Activated T-cell treated with anti-CD3 and anti-CD28 coated beads for 48 hours (primary cell): ENCODE data around the gene SLC43A2.
"Not testable (repeated sequence)": the region's sequence is repeated elsewhere in the genome, so short reads cannot be mapped to it uniquely, and the experiment has no call there.

ENCODE experiments used
- DNase-seq: peaks from one replicate; pipeline ENCODE4 v3.0.0-alpha.2; 2020; ENCODE audit warnings: low read depth

SLC43A2 gene

DNA sequence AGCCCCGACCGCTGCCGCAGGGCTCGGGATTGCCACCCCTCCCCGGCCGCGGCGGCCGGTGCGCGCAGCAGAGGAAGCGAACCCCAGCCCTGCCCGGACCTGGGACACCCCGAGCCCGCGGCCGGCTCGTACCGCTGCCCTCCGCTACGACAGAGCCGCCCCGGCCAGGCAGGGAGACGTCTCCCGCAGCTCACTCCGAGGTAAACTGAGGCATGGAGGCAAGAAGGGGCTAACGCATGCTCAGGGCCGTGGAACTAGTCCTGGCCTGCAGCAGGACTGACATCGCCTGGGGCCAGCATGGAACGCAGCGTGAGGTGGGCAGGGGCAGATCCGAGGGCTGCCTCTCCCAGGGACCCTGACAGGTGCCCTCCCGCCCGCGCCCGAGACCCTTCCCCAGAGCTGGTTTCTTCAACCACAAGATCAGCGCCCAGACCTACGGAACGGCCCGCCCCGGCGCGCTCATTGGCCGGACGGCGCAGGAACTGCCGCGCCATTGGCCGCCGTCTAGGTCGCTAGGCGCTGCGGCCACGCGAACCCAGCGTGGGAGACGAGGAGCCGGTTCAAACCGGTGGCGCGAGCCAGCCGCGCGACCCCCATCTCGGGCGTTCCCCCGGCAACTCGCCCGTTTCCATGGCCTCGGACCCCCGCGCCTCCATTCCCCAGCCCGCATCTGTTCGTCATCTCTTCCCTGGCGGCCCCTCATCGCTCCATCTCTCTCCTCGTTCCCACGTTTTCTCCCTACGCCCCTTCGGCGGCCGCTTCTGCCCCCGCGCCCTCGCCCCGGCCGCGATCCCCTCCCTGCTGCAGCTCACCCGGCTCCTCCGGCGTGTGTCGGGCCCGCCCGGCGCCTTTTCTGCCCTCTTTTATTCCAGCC is at the start of gene SLC43A2:
SLC43A2 (minus strand) TSS at position 853 of the 874 bp plus-strand sequence. CDS start 960 bp downstream, outside the sequence.
- DNase-seq = peak; percentile 77

DNA sequence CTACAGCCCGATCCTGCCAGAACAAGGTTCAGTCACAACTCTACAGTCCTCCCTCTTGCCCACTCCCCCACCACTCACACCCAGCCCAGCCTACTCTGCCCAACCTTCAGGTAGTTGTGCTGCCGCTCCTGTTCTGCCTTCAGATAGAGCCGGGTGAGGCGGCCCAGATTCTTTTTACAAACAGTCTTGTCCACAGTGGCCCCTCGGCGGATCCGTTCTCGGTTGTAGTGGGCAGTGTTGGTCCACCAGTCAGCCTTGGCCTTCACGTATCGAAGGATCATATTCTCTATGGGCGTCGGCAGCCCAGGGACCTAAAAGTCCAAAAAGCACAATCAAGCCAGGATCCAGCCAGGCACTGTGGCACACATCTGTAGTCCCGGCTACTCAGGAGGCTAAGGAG is 47.8 kb upstream of the SLC43A2 start:
- DNase-seq = no peak

DNA sequence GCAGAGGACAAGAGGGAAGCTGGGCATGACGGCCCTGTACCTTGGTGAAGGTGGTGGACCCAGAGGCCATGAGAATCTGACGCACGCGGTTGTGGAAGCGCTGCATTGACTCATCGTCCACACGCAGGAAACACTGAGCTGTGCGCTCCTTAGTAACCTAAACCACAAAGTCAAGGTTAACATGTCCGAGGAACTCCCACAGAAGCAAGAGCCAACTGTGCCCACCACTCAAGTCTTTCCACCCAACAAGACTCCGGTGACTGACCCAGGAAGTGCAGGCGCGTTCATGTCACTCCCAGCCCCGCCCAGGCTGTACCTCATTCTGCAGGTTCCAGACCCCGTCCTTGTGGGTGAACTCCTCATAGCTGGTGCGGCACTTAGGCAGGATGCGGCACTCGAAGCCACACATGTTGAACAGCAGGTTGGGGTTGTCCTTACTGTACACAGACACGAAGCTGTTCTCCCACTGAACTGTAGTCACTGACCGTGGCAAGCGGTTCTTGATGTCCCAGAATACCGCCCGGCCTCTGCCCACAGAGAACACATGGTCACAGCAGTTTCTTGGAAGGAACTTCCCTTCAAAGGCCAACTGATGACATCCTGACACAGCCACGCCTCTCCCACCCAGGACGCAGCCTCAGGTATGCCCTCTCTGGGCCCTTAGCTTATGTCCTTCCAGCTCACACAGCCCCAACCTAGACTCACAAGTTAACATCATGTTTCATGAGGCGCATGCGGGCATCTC is 44.6 kb upstream of the SLC43A2 start:
- DNase-seq = no peak

DNA sequence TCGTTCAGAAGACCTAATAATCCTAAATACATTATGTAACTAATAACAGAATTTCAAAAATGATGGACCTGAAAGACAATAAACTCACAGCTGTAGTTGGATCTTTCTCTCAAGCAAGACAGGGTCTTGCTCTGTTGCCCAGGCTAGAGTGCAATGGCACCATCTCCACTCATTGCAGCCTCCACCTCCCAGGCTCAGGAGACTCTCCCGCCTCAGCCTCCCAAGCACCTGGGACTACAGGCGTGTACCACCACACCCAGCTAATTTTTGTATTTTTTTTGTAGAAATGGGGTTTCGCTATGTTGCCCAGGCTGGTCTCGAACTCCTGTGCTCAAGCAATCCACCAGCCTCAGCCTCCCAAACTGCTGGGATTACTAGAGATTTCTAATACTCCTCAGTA is 35.3 kb upstream of the SLC43A2 start:
- DNase-seq = not testable (repeated sequence)

DNA sequence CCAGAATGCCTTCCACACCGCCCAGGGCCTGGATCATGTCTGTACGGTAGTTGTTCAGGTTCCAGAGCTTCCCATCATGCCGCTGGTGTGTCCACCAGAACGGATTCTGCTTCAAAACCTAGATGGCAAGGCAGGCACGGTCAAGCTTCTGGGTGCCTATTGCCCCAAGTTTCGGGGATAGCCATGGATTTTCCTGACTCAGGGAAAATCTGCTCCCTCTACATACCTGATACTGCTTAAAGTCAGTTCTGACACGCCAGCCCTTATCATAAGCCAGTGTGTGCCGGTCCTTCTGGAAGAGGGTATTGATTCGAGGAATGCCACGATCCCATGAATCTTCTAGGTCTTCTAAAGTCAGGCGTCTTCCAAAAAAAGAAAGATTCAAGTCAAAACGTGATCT is 32.4 kb upstream of the SLC43A2 start:
- no peak for DNase-seq

DNA sequence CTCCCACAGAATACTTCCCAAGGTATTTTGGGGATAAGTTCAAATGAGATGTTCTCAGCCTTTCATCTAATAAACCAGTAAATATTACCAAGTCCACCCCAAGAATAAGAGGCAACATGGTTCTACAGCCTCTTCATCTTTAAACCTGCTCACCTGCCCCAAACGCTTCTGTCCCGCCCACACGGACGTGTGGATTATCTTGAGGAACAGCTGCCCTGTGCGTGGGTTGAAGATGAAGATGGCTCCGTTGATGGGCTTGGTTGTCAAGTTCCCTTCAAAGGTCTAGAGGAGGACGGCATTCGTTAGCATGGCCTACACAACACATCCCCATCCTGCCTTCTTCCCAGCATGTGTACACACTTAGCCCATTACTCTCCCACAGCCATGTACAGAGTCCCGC is 29.5 kb upstream of the SLC43A2 start:
- no peak for DNase-seq

DNA sequence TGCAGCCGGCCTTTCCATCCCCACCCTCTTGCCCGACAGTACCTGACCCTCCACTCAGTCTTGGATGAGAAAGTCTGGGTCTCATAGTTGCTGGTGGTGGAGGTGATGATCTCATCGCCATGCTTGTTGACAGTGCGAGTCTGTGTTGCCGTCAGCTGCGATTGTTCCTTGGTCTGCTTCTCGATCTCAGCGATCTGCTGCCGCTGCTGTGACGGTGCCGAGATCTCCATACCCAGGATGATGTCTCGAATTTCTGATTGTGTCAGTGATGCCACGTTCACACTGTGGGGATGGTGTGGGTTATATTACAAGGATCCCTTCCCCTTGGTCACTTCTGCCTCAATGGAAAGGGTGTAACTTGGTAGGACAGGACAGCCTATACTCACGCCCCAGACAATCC is 25.1 kb upstream of the SLC43A2 start:
- DNase-seq = no peak

DNA sequence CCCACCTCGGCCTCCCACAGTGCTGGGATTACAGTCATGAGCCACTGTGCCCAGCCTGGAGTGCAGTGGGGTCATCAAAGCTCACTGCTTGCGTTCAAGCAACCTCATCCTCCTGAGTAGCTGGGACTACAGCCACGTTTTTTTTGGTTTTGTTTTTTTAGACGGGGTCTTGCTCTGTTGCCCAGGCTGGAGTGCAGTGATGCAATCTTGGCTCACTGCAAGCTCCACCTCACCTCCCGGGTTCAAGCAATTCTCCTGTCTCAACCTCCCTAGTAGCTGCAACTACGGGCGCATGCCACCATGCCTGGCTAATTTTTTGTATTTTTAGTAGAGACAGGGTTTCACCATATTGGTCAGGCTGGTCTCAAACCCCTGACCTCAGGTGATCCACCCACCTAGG is 24.2 kb upstream of the SLC43A2 start:
- DNase-seq = not testable (repeated sequence)

DNA sequence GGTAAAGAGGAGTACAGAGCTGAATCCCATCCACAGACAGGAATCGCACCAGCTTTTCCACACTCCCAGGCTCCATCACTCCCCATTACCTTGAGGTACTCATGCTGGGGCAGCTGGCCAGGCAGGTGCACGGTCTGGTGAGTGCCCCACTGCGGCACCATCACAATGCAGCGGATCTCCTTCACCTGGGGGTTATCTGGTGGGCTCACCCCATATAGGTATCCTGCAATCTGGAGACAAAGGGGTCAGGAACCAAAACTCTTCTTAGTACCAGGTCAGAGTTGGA is 22.9 kb upstream of the SLC43A2 start:
- DNase-seq = no peak

DNA sequence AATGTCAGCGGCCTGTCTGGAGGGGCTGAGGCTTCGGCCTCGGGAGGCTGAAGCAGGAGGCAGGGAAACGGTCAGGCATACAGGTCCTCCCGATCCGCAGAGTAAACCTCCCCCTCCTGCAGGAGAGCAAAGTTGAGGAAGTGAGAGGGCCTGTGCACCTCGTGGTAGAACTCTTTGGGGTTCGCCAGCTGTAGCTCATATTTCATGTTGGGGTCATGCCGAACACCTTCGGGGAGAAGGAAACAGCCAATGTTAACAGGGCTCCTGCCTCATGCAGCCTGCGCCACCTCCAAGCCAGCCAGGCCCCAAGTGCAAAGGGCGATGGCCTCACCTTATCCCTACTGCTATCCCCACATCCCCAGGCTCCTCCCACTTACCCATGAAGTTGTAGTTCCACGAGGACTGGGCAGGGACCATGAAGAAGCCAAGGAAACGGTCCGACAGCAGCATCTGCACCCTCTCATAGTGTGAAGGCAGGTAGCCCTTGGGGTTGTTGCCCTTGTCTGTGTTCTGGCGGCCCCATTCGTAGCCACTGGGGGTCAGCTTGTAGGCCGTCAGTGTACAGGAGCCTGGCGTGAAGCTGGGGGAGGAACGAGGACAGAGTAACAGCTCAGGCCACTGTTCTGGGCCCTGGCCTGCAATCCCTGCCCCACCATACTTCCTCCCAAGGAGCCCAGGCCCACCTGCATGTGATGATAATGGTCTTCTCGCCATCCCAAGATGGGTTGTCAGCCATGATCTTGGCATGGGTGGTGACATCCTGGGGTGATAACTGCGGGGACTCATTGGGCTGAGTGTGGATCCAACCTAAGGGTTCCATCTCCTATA is 22.3 kb upstream of the SLC43A2 start:
- no peak for DNase-seq

DNA sequence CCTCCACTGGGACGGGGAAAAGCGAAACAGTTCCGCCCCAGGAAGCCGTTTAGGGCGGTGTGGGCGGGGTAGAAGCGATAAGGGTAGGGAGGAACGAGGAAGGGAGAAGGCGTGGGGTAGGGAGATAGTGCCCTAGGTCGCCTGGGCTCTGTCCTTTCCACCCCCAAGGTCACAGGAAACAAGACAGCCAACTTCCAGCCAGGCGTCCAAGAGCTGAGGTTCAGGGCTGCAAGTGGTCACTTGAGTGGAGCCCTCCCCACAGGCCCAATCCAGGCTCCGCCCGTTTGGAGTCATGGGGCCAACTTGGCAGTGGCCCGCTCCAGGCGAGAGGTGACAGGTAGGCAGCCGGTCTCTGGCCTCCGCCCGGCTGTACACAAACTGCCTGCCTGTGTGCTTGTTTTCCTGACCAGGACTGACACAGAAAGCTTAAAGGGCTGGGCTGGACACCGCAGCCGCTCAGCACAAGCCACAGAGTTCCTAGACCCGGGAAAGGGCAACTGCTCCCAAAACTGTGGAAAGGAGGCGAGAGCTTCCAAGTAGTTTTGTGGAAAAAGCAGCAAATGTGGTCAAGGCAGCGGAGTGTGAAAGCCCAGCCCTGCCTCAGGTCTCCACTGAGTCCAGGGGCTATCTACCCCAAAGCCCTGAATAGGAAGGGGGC is 21.3 kb upstream of the SLC43A2 start, which contains the start of gene RILP:
RILP (minus strand) TSS at position 23 of the 658 bp plus-strand sequence. CDS start 62 bp downstream, outside the sequence.
- no peak for DNase-seq

DNA sequence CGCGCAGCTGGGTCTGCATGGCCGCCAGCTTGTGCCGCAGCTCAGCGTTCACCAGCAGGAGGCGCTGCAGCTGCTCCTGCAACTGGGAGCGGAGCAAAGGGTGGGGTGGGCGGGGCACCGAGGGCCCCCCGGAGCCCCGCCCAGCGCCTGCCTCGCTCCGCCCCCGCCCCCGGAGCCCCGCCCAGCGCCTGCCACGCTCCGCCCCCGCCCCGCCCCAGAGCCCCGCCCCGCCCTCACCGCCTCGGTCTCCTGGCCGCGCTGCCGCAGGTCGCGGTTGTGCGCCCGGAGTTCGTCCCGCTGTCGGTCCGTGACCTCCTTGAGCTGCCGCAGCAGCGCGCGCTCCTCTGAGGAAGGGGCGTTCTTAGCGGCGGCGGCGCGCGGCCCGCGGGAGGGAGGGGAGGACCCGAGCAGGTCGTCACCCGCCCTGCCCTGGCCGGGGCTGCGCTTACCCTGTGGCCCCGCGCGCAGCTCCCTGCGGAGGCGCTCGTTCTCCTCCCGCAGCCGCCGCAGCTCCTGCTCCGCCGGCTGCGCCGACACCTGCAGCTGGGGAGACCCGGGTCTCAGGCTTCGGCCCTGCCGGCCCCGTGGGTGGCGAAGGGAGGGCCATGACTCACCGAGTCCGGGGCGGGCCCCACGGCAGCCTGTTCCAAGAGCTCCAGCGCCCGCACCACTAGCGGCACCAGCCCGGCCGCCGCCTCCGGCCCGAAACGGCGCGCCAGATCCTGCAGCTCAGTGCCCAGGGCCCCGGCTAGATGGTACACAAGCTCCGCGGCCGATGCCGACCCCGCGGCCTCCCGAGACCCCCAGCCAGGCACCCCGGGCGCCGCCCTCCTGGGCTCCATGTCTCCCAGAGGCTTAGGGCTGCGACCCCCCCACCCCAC is 20.6 kb upstream of the SLC43A2 start:
- peak; percentile 94 for DNase-seq

DNA sequence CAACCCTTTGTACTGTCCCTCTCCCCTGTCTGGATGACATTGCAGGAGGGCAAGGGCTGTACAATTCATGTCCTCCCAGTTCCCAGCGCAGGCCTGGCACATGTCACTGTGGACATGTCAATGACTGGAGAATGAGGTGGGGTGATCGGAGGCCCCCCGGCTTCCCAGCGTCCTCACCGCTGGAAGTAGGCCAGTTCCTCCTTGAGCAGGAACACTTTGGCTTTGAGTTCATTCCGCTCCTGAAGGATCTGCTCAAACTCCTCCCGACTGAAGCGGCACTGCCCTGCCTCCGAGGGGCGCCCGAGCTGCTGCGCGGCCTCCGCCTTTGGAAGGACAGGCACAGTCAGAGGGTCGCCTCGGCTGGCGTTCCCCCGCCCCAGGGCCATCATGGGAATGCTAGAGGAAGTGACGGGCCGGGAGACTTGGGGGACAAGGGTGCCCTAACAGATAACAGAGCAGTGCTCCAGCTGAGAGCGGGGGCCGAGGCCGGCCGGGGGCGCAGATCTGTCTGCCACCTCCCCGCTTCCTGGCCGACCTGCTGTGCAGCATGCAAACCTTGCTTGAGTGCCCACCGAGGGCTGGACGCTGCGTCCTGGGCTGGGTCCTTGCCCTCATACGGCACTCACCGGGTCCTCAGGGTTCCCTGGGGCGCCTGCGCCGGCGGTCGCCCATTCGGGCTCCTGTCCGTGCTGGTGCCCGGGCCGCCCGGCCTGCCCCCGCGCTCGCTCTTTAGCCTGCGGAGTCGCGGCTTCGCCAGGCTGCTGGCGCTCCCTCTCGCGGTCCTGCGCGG is 19.7 kb upstream of the SLC43A2 start:
- DNase-seq = no peak

DNA sequence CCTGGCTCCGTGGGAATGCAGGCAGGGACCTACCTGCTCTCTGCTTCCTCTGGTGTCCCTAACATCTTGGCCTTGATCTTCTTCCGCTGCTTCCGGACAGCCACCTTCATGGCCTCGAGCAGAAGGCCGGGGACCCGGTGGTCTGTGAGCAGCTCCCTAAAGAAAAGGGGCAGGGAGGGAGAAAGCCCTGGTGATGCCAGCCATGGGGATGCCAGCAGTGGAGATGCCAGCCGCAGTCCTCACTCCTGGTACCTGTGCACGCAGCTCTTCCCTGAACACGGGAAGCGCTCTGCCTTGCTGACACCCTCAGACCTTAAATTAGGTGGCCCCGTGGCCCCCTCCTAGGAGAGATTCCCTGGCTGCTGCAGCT is 19.2 kb upstream of the SLC43A2 start:
- DNase-seq = no peak

DNA sequence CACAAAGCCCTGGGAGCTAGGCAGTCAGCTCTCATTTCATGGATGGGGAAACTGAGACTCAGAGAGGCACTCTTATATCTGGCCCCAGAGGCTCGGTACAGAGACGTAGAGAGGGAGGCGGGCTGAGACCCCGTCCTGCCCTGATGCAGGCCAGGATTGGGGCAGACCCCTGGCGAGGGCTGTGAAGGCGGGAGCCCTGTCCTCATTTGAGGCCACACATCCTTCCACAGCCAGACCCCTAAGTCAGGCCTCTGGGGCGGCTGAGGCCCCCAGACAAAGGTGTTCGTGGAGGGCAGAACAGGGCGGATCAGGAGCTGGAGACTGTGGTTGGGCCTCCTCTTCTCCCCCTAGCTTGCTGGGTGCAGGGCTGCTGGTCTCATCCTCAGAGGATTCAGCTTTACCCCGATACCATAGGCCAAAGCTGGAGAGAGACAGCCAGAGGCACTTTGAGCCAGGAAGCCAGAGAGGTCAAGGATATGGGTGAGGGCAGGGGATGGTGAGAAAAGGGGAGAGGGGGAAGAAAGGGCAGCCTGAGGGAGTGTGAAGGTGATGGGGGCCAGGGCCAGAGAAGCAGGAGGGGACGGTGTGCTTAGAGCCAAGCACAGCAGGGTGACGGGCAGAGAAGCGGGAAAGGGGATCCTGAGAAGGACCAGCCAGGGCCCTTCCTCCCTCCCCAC is 17.7 kb upstream of the SLC43A2 start:
- no peak for DNase-seq

DNA sequence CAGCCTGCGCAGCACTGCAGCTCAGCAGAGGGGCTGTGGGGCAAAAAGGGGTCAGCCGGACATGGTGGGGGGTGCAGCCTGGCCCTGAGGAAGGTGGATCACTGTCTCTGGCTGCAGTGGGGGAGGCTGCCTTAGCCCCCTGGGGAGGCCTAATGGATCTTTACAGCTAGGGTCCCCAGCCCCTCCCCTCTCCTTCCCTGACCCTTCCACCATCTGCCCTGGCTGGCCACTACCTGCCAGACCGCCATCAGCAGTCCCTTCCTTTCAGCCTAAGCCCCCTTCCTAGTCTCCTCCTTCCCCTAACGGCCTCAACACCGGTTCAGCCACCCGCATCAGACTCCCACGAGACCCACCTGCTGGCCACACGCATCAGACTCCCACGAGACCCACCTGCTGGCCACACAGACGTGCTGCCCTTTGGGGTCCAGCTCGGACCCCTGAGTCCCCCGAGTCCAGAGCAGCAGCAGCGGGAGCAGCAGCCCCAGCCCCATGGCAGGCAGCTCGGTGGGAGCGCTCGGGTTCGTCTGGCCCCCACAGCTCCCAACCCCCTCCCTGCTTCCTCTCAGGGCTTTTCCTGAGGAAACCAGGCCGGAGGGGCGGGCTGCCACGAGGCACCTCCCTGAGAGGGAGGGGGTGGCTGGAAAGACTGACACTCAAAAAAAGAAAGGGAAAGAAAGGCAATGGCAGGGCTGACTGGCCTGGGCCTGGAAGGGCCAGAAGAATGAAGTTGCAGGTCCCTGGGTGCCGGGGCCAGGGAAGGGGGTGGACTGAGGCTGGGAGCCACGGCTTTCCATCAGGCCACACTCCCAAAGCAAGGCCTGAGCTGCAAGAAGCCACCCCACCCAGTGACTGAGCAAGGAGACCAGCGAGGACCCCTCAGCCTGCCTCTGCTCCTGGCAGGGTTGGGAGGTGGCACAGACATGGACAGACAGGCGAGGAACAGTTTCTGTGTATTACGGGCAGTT is 16.9 kb upstream of the SLC43A2 start, which contains the start of gene SCARF1:
SCARF1 (minus strand) TSS at position 526 of the 965 bp plus-strand sequence; CDS start at position 491, 35 bp downstream.
- no peak for DNase-seq

DNA sequence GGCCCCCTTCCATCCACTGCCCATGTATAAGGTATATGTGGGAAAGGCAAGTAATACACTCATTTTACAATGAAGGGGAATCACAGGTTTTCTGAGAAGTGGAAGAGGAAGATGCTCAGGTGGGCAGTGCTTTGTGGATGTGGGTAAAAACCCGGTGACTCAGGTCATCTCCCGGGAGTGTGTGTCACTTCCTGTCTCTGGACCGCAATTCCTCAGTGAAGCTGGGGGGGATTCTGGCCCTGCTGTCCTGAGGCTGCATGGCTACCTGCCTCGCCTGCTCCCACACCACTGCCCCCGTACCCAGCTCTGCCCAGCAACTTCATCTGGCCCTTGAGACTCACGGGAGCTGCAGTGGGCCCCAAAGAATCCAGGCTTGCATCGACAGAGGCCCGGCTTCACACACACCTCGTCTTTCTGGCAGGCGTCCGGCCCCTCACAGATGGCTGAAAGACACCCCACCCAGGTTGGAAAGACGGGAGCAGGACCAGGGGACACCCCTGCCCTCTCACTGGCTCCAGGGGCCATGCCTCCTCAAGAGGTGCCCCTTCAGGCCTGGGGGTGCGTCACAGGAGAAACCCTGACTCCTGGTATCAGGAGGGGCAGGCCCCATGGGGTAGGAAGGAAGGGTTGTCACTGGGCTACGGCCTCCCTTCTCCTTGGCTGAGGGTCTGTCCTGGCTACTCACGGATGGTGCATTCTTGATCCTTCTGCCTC is 16.0 kb upstream of the SLC43A2 start:
- DNase-seq = peak; percentile 34
